D721Med (cell line): ENCODE measurements around the gene RFC4.
"Not testable (repeated sequence)": the region's sequence is repeated elsewhere in the genome, so short reads cannot be mapped to it uniquely, and the experiment has no call there.

Experiments
- DNase-seq: peaks from one replicate; pipeline ENCODE4 v3.0.0; 2011; ENCODE audit warnings: low spot score; ENCODE audit not compliant: insufficient read length
- FAIRE-seq: peaks from 2 replicates; lab custom pipeline; 2011; peaks lifted over from hg19 to GRCh38; lab: Jason Lieb, UNC
- CTCF ChIP-seq: IDR thresholded peaks from 2 replicates; pipeline ENCODE4 v1.5.1; 2012; ENCODE audit warnings: mild to moderate bottlenecking, control low read depth; ENCODE audit not compliant: insufficient read depth; ENCODE audit errors: missing control alignments

RFC4 gene

GRCh38 chr3:186806089-186807055 is at the start of gene RFC4:
Gene RFC4 (minus strand): TSS chr3:186806482. CDS start chr3:186804713, 1,769 bp downstream.
- TF ChIP-seq CTCF = no peak
- no peak for FAIRE-seq
- DNase-seq = peak; percentile 42

GRCh38 chr3:186854954-186855353 is 48.7 kb upstream of the RFC4 start:
- FAIRE-seq (no peak), DNase-seq (no peak)
- no peak for TF ChIP-seq CTCF

- TF ChIP-seq CTCF = no peak
- FAIRE-seq (no peak), DNase-seq (no peak)
Measured at GRCh38 chr3:186854146-186854545, 47.9 kb upstream of the RFC4 start.

GRCh38 chr3:186852994-186853393 is 46.7 kb upstream of the RFC4 start:
- FAIRE-seq (no peak), DNase-seq (no peak)
- TF ChIP-seq CTCF = no peak

GRCh38 chr3:186851835-186852234 is 45.6 kb upstream of the RFC4 start:
- DNase-seq, FAIRE-seq: not testable (repeated sequence)

GRCh38 chr3:186849374-186849975 is 43.2 kb upstream of the RFC4 start:
- FAIRE-seq (peak; percentile 29), DNase-seq (peak; percentile 29)
- peak; percentile 66 for TF ChIP-seq CTCF

- no peak for FAIRE-seq
- DNase-seq = no peak
- TF ChIP-seq CTCF = no peak
Measured at GRCh38 chr3:186847437-186847836, 41.2 kb upstream of the RFC4 start.
